Stimulated activated CD8-positive, alpha-beta memory T cell treated with anti-CD3 and anti-CD28 coated beads, Interleukin-7, amount 100 ng/mL, for 24 hours (primary cell): ENCODE measurements around the gene EIF2AK3.
A peak's percentile ranks its signal among the peaks of the same experiment; 100 is the strongest.
"Not testable (repeated sequence)": the region's sequence is repeated elsewhere in the genome, so short reads cannot be mapped to it uniquely, and the experiment has no call there.

ENCODE experiments used
- DNase-seq: peaks from one replicate; pipeline ENCODE4 v3.0.0-alpha.2; 2020; ENCODE audit warnings: low read depth

Gene EIF2AK3

GRCh38 chr2:88627055-88627855 is at the start of gene EIF2AK3:
Gene EIF2AK3 (minus strand): TSS chr2:88627464. CDS start chr2:88627274, 190 bp downstream.
- DNase-seq = peak; percentile 88

- no peak for DNase-seq
These were observed 46.1 kb upstream of the EIF2AK3 start for GRCh38 chr2:88673363-88673762.

GRCh38 chr2:88671786-88672427 is 44.6 kb upstream of the EIF2AK3 start:
- no peak for DNase-seq

GRCh38 chr2:88669482-88670214 is 42.4 kb upstream of the EIF2AK3 start:
- DNase-seq = no peak

- no peak for DNase-seq
These were observed 41.6 kb upstream of the EIF2AK3 start for GRCh38 chr2:88668862-88669261.

GRCh38 chr2:88667219-88667618 is 40.0 kb upstream of the EIF2AK3 start:
- DNase-seq = no peak

- no peak for DNase-seq
These were observed 39.3 kb upstream of the EIF2AK3 start for GRCh38 chr2:88666576-88666975.

- DNase-seq = no peak
These were observed 33.4 kb upstream of the EIF2AK3 start for GRCh38 chr2:88660622-88661021.

GRCh38 chr2:88659538-88659915 is 32.3 kb upstream of the EIF2AK3 start:
- no peak for DNase-seq

- no peak for DNase-seq
These were observed 31.7 kb upstream of the EIF2AK3 start for GRCh38 chr2:88658881-88659537.

GRCh38 chr2:88658326-88658725 is 31.1 kb upstream of the EIF2AK3 start:
- DNase-seq = no peak

- DNase-seq = no peak
These were observed 29.9 kb upstream of the EIF2AK3 start for GRCh38 chr2:88657131-88657530.

GRCh38 chr2:88656690-88657089 is 29.4 kb upstream of the EIF2AK3 start:
- DNase-seq = no peak

GRCh38 chr2:88654714-88655113 is 27.4 kb upstream of the EIF2AK3 start:
- DNase-seq = no peak

GRCh38 chr2:88651646-88652045 is 24.4 kb upstream of the EIF2AK3 start:
- no peak for DNase-seq

GRCh38 chr2:88645291-88645882 is 18.1 kb upstream of the EIF2AK3 start:
- not testable (repeated sequence) for DNase-seq

GRCh38 chr2:88642278-88642677 is 15.0 kb upstream of the EIF2AK3 start:
- no peak for DNase-seq

GRCh38 chr2:88641330-88641729 is 14.1 kb upstream of the EIF2AK3 start:
- no peak for DNase-seq

GRCh38 chr2:88639865-88640264 is 12.6 kb upstream of the EIF2AK3 start:
- DNase-seq = no peak

GRCh38 chr2:88638743-88639142 is 11.5 kb upstream of the EIF2AK3 start:
- no peak for DNase-seq

- DNase-seq = no peak
These were observed 10.9 kb upstream of the EIF2AK3 start for GRCh38 chr2:88638123-88638650.

- no peak for DNase-seq
These were observed 10.2 kb upstream of the EIF2AK3 start for GRCh38 chr2:88637464-88637863.
